PC-3 (cell line): Measurements from ENCODE around the gene C1QL4.

ENCODE experiments used
- CTCF ChIP-seq: fragments of 300-600 bp; sonication (generic); conservative IDR thresholded peaks from 2 replicates; pipeline ENCODE4 v1.5.1; 2017; ENCODE audit warnings: antibody characterized with exemption, low read depth, mild to moderate bottlenecking, low read length
- EZH2phosphoT487 ChIP-seq: fragments of 300-600 bp; sonication (generic); IDR thresholded peaks from 2 replicates; pipeline ENCODE4 v1.6.1; 2018; ENCODE audit warnings: mild to moderate bottlenecking, antibody characterized with exemption, low read length, borderline replicate concordance

- TF ChIP-seq CTCF (peak; percentile 71), EZH2phosphoT487 (no peak)
These were observed 20.2 kb upstream of the C1QL4 start for GRCh38 chr12:49357103-49357678.
